HT-29 (cell line): ENCODE results near the gene PTGFRN. TPM values are rescaled to one million over a fixed set of nuclear protein-coding genes. Genes with fewer than 3 reads are reported as not detected.
"Not testable (repeated sequence)": the region's sequence is repeated elsewhere in the genome, so short reads cannot be mapped to it uniquely, and the experiment has no call there.

Experiments used
- DNase-seq: peaks from one replicate; pipeline ENCODE4 v3.0.0-alpha.2; 2015; ENCODE audit warnings: low spot score
- total RNA-seq: library from RNA; depleted of rRNA; stranded (reverse); fragments of >200 nt; shearing (Covaris generic); gene quantifications from 2 replicates; pipeline ENCODE4 v1.2.3, GENCODE V29; 2014

The PTGFRN gene
- total RNA-seq, 1 experiment from 2014 or later = 35.2 TPM

DNA sequence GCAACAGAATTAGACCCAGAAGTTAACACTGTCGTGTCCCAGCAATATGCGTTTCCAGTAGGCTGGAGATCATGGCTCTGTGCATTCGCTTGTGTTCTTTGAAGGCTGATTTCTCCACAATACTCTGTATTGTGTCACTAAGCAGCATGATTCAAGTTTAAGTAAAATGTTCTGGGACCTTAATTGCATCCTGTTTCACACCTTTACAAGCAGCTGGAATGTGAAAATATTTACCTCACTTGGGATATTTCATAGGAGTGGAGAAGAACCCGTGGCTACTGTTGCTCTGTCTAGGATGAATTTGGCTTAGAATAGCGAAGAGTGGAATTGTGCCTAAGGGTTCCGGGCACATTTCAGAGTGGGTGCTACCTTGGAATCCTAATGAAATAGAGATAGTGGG is 6.3 kb downstream of the PTGFRN start:
- no peak for DNase-seq

DNA sequence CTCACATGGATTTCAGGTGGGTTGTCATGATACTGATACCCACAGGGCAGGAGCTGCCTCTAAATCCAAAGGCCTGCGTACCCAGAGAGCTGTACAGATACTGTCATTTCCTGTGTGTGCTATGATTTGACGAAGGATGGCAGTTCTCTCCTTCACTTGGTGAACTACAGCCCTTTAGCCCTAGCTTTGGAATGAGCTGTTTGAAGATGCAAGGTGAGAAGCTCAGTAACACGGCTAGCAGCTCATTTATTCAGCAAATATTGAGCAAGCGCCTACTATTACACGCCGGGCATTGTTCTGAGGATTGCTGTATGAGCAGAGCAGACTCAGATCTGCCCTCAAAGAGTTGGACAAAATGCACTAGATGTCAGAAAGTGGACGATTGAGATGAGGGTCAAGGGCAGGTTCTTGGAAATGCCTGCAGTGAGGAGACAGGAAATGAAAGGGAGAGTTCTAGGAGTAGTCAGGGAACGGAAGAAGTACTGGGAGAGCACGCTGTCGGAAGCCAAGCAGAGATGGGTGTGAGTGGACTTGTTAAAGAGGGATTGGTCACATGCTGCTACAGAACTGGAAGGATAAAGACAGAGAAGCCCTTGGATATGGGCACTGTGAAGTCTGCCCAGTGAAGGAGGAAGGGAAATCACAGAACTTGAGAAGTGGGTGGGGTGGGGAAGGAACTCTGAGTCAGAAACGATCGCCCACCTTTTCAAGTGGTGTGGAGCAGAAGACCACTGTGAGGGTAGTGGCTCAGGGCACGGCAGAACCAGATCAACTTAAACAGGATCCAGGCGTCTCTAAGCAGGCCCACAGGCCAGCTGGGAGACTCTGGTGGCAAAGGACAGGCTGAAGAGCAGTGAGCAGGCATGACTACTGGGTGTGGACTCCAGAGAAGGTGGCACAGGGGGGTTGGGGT is 7.1 kb downstream of the PTGFRN start:
- no peak for DNase-seq

DNA sequence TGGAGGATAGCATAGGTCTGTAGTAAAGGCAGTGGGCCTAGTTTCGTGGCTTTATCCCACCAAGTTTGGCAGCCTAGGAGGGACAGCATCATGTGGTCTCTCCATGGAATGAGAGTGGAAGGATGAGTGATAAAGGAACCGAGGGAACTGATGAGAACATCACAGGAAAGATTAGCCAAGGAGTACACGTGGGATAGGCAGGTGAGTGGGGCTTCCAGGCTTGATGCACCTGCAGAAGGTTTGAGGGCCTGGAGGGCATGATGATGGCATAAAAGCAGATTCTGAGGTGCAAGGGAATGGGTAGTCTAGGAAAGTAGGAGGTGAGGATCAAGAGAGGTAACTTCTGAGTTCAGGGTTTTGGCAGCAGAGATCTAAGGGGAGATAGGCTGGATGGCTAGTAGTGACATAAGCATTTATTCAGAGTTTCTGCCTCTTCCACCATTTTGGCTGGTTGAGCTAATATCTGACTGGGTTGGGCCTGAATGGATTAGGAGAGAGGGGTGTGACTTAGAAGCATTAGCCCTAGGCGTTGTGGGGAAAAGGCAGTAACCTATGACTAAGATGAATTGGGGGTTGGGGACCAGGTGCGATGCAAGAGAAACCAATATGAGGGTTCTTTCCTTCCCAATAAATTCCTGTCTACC is 9.1 kb downstream of the PTGFRN start:
- DNase-seq = no peak

DNA sequence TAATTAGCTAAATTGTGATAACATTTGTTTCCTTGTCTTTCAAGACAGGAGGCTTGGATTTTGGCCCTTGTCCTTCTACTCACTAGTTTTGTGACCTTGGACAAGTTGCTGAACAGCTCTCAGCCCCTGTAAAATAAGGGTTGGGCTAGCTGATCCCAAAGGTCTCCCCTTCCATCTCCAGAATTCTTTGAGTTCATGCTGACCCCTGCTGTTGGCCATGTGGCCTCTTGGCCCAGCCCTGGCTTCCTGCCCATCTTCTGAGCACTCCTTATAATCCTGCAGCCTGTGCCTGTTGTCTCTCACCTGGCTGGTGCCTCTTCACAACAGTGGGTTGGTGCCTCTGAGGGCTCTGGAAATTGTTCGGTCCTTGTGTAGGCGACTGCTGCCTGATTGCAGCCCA is 10.1 kb downstream of the PTGFRN start:
- DNase-seq = no peak

DNA sequence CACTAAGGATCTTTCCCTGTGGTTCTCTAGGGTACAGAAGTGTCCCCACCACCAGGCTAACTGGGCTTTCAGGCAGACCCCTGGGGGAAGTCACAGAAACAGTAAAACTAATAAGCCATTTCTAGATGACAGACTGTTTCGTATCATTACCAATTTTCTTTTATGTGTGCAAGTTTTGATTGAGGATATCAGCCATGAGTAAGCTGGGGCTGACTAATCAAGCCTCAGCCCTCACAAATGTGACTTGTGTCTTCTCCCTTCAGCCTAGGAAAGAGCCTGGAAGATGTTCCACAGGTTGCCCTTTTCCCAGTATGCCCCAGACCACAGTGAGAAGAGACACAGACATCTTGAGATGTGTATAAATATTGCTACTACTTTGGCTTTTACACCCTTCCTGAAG is 10.5 kb downstream of the PTGFRN start:
- no peak for DNase-seq

DNA sequence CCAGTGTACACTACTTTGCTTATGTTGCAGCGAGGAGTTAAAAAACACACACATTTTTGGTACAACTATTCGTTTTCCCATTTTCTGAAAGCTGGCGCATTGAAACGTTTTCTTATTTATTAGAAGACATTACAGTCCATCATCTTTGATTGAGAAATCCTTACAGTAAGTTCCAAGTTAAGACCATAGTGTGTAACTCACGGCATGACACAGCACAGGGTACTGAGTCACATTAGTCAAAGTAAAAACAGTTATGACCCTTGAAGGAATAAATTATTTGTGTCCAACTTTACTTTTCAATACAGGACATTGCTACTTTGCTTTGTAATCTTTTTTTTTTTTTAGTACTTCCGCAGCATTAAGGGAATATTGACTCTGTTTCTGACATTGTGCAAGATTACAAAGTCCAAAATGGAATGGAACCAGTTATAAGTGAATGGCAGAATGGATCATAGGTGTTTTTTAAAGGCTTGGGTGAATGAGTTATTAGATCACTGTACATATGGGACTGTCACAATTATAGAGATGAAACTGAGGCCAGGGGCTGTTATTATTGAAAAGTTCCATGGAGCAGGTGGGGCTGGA is 11.7 kb downstream of the PTGFRN start:
- no peak for DNase-seq

DNA sequence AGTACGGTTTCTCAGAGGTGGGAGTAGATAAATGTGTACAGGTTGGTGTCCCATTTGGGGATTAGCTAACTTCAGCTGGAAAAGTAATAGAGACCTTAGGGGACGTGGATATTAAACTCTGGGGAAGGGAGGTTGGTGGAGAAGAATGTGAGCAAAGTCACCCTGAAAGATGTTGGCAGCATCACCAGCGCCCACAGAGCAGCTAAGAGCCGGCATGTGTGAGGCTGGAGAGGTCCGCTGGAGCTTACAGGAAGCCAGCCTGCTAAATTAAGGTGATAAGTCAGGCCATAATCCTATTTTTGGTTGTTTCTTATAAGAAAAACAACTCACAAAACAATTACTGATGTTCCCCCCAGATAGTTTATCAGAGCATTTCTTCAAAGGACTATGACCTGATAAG is 12.2 kb downstream of the PTGFRN start:
- DNase-seq = no peak

DNA sequence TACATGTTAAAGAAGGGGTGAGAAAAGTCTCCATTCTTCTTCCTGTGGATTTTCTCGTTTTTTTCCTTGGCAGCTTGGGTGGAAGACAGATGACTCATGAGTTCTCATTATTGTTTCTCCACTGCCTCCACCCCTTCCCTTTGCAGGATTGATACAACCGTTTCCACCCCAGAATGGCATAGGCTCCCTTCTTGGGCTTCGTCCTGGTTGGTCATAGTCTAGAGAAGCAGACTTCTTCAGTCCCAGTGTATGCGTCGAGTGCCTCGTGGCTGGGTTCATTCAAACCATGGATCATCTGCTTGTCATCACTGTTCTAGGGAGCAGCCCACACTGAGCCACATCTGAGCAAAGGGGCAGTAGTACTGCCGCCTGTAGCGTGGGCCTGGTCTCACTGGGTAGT is 13.7 kb downstream of the PTGFRN start:
- DNase-seq = no peak

DNA sequence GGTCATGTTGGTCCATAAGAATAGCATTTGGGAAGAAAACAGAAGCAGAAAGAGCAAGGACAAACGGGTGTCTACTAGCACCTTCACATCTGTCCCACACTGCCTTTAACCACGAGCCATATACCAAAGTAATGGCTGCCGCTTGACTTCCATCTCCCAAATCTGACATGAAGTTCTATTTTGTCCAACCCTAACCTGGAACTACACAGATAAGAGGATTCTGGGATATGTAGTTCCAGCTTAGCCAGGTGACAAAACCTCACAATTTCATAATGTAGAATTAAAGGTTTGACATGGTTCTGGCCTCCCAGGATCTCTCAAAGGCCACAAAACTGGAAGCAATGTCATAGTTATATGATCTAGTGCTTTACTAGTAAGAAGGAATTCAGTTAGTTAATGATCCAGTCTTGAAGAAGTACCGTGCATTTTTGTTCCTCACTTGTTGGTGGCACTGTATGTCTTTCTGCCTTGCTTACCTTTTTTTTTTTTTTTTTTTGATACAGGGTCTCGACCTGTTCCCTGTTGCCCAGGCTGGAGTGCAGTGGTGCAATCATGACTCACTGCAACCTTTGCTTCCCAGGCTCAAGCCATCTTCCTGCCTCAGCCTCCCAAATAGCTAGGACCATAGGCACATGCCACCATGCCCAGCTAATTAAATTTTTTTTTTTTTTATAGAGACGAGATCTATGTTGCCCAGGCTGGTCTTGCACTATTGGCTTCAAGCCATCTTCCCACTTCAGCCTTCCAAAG is 17.5 kb downstream of the PTGFRN start:
- DNase-seq = no peak

DNA sequence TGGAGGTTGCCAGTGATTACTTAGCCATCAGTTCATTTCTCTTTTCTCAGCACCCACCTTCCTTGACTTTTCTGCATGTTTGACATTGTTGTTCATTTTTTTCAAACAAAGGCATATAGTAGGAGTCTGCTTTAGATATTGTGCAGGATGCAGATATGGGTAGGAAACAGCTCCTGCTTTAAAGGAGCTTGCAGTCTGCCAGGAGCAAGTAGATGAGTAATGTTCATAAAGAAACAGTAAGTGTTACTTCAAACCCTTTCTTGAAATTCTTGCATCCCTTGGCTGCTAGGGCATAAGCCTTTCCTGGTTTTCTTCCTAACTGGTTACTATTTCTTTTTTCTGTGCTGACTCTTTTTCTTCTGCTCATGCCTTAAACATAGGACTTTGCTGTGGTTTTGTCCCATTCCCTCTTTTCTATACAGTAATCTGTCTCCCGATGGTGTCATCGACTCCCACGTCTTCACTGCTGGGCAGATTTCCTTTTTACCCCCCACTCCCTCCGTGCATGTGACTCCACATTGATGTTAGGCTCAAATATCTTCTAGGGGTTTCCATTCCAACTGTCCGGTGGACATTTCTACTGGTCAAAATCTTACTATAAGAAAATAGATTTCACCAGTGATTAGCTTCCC is 20.4 kb downstream of the PTGFRN start:
- no peak for DNase-seq

DNA sequence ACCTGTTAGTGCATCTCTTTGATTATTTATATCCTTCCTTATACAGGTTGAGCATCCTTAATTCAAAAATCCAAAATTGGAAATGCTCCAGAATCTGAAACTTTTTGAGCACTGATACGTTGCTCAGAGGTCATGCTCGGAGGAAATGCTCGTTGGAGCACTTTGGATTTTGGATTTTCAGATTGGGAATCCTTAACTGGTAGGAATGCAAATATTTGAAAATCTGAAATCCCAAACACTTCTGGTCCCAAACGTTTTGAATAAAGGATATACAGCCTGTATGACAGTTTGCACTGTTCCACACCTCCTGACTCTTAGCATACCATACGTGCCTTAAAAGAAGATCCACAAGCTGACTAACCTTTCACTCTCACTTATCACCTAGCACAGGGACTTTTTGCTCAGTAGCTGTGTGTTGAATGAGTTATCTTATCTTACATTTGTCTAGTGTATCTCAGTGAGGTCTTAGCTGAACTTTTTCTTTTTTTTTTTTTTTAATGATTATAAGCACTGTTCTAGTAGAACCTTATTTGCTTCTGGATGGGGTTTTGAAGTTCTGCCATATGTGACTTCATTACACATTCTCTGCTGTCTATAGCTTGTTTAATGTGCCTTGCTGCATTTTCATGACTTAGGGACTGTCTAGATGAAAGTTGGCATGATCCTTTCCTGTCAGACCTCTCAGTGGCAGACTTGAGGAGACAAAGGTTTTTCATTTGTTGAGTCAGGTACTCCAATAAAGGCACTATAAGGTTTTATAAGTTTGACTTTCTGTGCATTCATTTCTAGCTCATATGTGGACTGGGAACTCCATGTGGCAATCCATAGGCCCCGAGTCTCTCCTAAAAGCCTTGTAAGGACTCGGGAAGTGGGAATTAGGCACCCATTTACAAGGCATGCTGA is 21.6 kb downstream of the PTGFRN start:
- no peak for DNase-seq

DNA sequence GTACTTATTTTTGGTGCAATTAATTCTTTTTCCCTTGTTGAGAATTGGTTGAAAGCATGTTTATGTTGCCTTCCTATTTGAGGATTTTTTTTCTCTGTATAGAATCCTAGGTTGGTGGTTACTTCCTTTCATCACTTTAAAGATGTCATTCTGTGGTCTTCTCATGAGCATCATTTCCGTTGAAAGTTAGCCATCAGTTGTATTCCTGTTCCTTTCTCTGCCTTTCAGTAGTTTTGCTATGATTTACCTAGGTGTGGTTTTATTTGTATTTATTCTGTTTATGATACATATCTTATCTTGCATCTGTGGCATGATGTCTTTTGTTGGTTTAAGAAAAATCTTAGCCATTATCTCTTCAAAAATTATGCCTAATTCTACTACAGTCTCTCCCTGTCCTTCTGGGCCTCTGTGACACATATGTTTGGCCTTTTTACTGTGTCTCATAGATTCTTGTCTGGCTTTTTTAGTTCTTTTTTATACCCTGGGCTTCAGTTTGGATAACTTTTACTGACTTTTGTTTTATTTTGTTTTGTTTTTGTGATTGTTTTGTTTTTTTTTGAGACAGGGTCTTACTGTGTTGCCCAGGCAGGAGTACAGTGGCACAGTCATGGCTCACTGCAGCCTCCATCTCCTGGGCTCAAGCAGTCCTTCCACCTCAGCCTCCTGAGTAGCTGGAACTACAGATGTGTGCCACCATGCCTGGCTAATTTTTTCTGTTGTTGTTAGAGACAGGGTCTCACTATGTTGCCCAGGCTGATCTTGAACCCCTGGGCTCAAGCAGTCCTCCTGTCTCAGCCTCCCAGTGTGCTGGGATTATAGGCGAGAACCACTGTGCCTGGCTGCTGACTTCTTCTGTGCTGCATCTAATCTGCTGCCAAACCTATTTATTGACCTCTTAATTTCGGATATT is 24.1 kb downstream of the PTGFRN start:
- DNase-seq = no peak

DNA sequence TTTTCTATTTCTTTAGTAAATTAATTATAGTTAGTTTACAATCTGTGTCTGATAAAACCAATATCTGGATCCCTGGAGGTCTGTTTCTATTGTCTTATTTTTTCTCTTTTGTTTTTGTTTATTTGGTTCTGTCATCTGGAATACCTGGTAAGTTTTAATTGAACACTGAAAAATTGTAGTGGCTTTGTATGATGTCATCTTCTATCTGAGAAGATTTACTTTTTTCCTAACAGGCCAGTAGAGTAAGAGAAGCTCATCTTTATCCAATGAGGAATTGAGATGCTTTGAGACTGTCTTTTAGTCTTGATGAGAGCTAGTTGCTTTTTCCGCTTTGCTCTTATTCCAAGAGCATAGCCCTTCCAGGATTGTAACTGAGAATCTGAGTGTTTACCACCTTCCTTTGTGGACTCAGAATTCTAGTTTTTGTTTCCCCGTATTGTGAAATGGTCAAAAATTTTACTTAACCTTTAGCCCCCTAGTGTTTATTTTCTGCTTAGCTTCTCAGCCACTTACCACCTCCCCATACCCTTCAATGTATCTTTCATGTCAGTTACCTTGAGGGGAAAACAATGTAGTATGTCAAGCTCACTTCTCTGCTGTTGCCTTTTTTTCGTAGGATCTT is 25.0 kb downstream of the PTGFRN start:
- DNase-seq = peak; percentile 9

DNA sequence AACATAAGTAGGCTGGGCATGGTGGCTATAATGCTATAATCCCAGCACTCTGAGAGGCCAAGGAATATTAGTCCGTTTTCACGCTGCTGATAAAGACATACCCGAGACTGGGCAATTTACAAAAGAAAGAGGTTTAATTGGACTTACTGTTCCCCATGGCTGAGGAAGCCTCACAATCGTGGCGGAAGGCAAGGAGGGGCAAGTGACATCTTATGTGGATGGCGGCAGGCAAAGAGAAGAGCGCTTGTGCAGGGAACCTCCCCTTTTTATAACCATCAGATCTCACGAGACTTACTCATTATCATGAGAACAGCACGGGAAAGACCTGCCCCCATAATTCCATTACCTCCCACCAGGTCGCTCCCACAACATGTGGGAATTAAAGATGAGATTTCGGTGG is 28.5 kb downstream of the PTGFRN start:
- DNase-seq = no peak

DNA sequence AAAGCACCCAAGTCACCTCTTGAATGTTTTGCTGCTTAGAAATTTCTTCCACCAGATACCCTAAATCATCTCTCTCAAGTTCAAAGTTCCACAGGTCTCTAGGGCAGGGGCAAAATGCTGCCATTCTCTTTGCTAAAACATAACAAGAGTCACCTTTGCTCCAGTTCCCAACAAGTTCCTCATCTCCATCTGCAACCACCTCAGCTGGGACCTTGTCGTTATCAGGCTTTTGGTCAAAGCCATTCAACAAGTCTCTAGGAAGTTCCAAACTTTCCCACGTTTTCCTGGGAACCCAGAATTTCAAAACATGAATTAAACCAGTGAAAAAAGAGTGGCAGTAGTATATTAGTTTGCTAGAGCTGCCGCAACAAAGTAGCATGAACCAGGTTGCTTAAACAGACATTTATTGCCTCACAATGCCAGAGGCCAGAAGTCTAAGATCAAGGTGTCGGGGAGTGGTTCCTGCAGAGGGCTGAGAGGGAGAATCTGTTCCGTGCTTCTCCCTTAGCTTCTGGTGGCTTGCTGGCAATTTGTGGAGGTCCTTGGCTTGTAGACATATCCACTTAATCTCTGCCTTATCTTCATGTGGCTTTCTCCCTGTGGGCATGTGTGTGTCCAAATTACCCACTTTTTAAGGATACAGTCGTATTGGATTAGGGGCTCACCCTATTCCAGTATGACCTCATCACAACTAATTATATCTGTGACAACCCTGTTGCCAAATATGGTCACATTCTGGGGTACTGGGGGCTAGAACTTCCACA is 30.2 kb downstream of the PTGFRN start:
- DNase-seq = not testable (repeated sequence)

DNA sequence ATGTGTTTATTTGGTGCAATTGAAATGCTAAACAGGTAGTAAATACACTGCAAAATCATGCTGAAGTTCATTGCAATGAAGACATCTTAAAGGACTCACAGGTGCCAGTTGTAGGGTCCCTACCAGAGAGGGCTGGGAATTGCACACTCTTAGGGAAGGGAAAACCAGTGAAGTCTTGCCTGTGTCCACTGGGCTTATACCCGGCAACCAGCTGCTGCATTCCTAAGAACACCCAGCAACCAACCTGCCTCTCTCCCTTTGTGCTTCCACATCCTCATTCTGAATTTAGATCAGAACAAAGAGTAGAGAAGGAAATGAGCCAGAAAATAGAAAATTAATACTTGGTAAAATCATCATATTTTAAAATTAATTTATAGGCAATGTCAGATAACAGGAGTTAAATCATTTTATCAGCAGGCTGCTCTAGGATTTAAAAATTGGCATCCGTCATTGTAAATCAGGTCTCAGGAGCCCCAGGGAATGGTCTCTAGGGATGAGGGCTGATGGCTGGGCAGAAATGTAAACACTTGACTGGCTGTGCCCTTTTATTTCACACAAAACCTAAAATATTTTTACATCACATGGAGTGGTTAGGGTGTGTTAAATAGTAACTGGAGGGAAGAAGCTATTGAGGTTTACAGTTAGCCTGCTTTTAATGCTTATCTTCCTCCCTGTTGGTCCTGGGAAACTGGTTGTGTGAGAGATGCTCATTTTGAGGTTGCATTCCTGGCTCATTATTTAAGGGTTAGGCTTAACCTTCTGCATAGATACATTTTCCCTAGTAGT is 31.3 kb downstream of the PTGFRN start:
- no peak for DNase-seq

DNA sequence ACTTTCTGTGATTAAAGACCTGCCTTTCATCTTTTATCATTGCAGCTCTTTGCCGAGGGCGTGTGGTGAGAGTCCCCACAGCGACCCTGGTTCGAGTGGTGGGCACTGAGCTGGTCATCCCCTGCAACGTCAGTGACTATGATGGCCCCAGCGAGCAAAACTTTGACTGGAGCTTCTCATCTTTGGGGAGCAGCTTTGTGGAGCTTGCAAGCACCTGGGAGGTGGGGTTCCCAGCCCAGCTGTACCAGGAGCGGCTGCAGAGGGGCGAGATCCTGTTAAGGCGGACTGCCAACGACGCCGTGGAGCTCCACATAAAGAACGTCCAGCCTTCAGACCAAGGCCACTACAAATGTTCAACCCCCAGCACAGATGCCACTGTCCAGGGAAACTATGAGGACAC is 32.0 kb downstream of the PTGFRN start:
- DNase-seq = no peak
